Measurements from ENCODE around the gene PPM1H.
"Not testable (repeated sequence)": the region's sequence is repeated elsewhere in the genome, so short reads cannot be mapped to it uniquely, and the experiment has no call there.

PPM1H gene

DNA sequence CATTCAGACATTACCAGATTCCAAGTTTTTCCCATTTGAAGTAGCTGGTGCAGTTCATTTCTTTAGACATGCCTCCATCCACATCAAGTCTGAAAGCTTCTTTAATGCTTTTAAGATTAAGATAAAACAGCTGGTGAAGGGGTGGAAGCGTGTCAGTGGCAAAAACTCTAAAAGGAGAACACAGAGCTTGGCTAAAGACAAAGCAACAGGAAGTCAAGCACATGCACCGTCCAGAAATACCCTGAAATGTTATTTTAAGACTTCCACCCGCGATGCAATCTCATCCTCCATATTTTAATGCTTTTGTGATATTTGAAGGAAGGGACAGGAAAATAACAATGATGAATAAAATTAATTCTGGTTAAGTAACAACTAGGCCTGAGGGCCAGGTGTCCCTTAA, 31.8 kb downstream of the PPM1H start:
- no peaks in the 10 kb centered on the region for H3K4me1 ChIP-seq (ENCODE audit: control insufficient read depth, low read depth, low read length)
- H3K9me3 ChIP-seq (ENCODE audit: control insufficient read depth, low read depth, low read length) = no peaks in the 10 kb centered on the region
- no peaks in the 10 kb centered on the region for H3K27me3 ChIP-seq (ENCODE audit: control insufficient read depth, insufficient read depth, low read length)
- no peak overlapping the region for H3K4me3 ChIP-seq (ENCODE audit: low read length)
- H3K36me3 ChIP-seq (ENCODE audit: control insufficient read depth, low read depth, low read length) = no peaks in the 10 kb centered on the region
- H3K9ac ChIP-seq (ENCODE audit: low read length) = no peak overlapping the region
- H3K27ac ChIP-seq (ENCODE audit: low read length) = no peak overlapping the region

DNA sequence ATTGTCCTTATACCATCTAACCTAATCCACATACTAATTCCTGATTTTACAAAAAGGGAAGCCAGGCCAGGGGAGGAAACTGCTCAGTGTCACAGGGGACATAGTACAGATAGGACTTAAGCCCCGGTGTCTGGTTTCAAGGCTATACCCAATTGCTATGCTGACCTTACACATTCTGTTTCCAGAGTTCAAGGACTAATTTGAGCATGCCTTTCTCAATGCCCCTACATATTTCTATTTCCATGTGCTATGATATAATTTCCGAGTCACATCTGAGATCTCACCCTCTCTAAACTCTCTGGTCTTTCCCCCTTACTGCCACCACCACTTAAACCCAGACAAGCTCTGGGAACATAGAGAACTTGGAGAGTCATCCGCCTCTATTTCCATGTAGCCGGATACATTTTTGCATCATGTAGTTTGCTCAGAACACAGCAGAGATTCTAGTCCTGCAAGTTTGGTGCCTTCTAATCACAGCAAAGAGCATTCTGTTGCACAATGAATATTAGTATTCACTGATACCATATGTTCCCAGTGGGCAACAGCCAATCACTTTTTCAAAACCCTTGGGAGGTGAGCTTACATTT, 34.2 kb downstream of the PPM1H start:
- no peaks in the 10 kb centered on the region for H3K36me3 ChIP-seq (ENCODE audit: control insufficient read depth, low read depth, low read length)
- H3K4me1 ChIP-seq (ENCODE audit: control insufficient read depth, low read depth, low read length) = no peaks in the 10 kb centered on the region
- H3K9ac ChIP-seq (ENCODE audit: low read length) = no peak overlapping the region
- H3K4me3 ChIP-seq (ENCODE audit: low read length) = no peak overlapping the region
- H3K9me3 ChIP-seq (ENCODE audit: control insufficient read depth, low read depth, low read length) = no peaks in the 10 kb centered on the region
- no peaks in the 10 kb centered on the region for H3K27me3 ChIP-seq (ENCODE audit: control insufficient read depth, insufficient read depth, low read length)
- no peak overlapping the region for H3K27ac ChIP-seq (ENCODE audit: low read length)

DNA sequence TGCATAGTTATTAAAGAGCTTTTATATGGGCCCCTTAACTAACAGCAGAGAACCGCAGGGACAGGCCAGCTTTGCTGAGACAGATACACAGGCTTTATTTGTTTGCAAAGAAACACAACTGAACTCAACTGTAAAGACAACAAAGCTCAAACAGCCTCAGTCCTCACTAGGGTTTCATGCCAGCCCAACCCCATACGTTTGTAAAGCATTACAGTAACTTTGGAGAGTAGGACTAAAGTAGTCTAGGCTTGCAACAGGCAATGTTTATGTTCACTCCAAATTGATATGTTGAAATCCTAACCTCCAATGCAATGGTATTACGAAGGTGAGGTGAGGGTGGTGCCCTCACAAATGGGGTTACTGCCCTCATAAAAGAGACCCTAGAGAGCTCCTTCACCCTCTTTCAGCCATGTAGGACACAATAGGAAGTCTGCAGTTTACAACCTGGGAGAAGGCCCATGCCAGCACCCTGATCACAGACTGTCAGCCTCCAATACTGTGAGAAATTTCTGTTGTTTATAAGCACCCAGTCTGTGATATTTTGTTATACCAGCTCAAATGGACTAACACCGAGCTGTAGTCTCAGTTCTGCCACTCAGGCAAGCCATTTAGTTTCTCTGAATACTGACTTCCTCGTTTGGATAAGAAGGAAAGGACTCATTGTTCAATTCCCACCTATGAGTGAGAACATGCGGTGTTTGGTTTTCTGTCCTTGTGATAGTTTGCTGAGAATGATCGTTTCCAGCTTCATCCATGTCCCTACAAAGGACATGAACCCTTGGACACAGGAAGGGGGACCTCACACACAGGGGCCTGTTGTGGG, 35.2 kb downstream of the PPM1H start:
- Histone ChIP-seq H3K36me3 (ENCODE audit: control insufficient read depth, low read depth, low read length) (no peaks in the 10 kb centered on the region), H3K27ac (ENCODE audit: low read length) (no peak overlapping the region), H3K4me3 (ENCODE audit: low read length) (no peak overlapping the region), H3K4me1 (ENCODE audit: control insufficient read depth, low read depth, low read length) (no peaks in the 10 kb centered on the region), H3K9me3 (ENCODE audit: control insufficient read depth, low read depth, low read length) (no peaks in the 10 kb centered on the region), H3K9ac (ENCODE audit: low read length) (no peak overlapping the region), H3K27me3 (ENCODE audit: control insufficient read depth, insufficient read depth, low read length) (no peaks in the 10 kb centered on the region)

DNA sequence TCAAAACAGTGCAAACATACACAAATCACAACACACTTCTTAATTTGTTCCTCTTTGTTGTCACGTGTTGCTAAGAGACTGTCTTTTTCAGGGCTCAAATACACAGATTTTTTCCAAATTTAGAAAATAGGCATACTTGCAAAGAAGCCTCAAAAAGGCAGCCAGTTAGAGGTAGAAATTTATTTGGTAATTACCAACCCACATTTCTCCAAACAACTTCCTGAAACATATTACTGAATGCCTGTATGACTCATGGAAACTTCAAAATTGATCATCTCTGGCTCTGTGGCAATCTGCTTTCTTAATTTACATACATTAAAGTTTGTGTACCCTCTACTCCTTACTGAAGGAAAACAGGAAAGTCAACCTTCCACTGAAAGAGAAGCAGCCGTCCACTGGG, 36.4 kb downstream of the PPM1H start:
- Histone ChIP-seq H3K9me3 (ENCODE audit: control insufficient read depth, low read depth, low read length) (no peaks in the 10 kb centered on the region), H3K27ac (ENCODE audit: low read length) (no peak overlapping the region), H3K9ac (ENCODE audit: low read length) (no peak overlapping the region), H3K36me3 (ENCODE audit: control insufficient read depth, low read depth, low read length) (no peaks in the 10 kb centered on the region), H3K4me1 (ENCODE audit: control insufficient read depth, low read depth, low read length) (no peaks in the 10 kb centered on the region), H3K4me3 (ENCODE audit: low read length) (no peak overlapping the region), H3K27me3 (ENCODE audit: control insufficient read depth, insufficient read depth, low read length) (no peaks in the 10 kb centered on the region)

DNA sequence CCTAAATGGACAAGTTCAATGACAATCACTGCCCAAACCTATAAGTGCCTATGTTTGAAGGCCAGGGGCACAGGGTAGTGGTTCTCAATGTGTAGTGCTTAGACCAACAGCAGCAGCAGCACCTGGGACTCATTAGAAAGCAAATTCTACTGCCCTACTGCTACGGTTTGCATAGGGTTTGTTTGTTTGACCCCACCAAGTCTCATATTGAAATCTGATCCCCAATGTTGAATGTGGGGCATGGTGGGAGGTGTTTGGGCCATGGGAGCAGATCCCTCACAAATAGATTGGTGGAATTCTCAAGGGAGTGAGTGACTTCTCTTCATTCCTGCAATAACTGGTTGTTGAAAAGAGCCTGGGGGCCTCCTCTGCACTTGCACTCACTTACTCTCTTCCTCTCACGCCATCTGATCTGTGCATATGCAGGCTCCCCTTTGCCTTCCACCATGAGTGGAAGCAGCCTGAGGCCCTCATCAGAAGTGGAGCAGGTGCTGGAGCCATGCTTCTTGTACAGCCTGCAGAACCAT, 39.5 kb downstream of the PPM1H start:
- Histone ChIP-seq H3K27me3 (ENCODE audit: control insufficient read depth, insufficient read depth, low read length) (no peaks in the 10 kb centered on the region), H3K4me3 (ENCODE audit: low read length) (no peak overlapping the region), H3K4me1 (ENCODE audit: control insufficient read depth, low read depth, low read length) (no peaks in the 10 kb centered on the region), H3K9ac (ENCODE audit: low read length) (no peak overlapping the region), H3K27ac (ENCODE audit: low read length) (no peak overlapping the region), H3K9me3 (ENCODE audit: control insufficient read depth, low read depth, low read length) (no peaks in the 10 kb centered on the region), H3K36me3 (ENCODE audit: control insufficient read depth, low read depth, low read length) (no peaks in the 10 kb centered on the region)

DNA sequence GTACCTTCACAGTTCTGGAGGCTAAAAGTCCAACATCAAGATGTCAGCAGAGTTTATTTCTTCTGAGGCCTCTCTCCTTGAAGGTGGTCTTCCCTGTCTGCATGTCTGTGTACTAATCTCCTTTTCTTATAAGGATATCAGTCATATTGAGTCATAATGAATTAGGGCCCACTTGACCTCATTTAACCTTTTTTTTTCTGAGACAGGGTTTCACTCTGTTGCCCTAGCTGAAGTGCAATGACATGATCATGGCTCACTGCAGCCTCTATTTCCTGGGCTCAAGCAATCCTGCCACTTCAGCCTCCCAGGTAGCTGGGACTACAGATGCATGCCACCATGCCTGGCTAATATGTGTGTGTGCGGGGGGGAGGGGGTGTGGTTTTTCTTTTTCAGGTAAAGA, 41.7 kb downstream of the PPM1H start:
- H3K4me3 ChIP-seq (ENCODE audit: low read length) = no peak overlapping the region
- H3K27me3 ChIP-seq (ENCODE audit: control insufficient read depth, insufficient read depth, low read length) = no peaks in the 10 kb centered on the region
- no peak overlapping the region for H3K9ac ChIP-seq (ENCODE audit: low read length)

DNA sequence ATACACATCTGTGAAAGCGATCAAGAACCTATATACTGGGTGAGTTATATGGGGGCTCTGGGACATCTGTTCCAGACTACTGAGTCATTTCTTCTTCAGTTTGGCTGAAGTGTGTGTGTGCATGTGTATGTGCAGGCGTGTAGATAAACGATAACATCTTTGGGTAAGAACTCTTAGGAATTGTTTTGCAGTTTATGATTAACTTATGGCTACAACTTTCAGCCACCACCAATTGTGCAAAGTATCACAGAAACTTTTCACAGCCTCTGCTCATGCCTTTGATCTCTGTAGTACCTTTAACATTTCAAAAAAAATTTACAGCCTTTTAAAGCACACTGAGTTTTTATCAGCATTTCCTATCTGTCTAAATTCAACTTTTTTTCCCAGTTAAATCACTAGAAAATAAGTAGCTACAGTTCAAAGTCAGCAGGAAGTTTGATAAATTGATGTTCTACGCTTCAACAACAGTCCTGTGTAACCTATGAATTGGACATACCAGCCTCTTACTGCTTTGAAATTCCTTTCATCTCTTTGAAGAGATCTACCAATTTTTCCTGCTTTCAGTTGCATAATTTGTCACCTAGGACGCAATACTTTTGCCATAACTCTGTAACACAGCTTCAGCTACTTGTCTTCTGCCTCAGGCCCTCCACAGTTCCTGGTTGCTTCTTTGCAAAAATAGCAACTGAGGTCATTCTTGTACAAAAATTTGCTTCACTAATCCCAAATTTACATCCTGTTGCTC, 43.0 kb downstream of the PPM1H start:
- no peaks in the 10 kb centered on the region for H3K9me3 ChIP-seq (ENCODE audit: control insufficient read depth, low read depth, low read length)
- H3K4me3 ChIP-seq (ENCODE audit: low read length) = no peak overlapping the region
- H3K9ac ChIP-seq (ENCODE audit: low read length) = no peak overlapping the region
- no peaks in the 10 kb centered on the region for H3K27me3 ChIP-seq (ENCODE audit: control insufficient read depth, insufficient read depth, low read length)
- H3K36me3 ChIP-seq (ENCODE audit: control insufficient read depth, low read depth, low read length) = no peaks in the 10 kb centered on the region
- H3K27ac ChIP-seq (ENCODE audit: low read length) = no peak overlapping the region
- H3K4me1 ChIP-seq (ENCODE audit: control insufficient read depth, low read depth, low read length) = no peaks in the 10 kb centered on the region

More for the DNA sequence above, 41.7 kb downstream of the PPM1H start:
- Histone ChIP-seq H3K4me1 (ENCODE audit: control insufficient read depth, low read depth, low read length) (no peaks in the 10 kb centered on the region), H3K9me3 (ENCODE audit: control insufficient read depth, low read depth, low read length) (no peaks in the 10 kb centered on the region), H3K27ac (ENCODE audit: low read length) (no peak overlapping the region), H3K36me3 (ENCODE audit: control insufficient read depth, low read depth, low read length) (no peaks in the 10 kb centered on the region)

DNA sequence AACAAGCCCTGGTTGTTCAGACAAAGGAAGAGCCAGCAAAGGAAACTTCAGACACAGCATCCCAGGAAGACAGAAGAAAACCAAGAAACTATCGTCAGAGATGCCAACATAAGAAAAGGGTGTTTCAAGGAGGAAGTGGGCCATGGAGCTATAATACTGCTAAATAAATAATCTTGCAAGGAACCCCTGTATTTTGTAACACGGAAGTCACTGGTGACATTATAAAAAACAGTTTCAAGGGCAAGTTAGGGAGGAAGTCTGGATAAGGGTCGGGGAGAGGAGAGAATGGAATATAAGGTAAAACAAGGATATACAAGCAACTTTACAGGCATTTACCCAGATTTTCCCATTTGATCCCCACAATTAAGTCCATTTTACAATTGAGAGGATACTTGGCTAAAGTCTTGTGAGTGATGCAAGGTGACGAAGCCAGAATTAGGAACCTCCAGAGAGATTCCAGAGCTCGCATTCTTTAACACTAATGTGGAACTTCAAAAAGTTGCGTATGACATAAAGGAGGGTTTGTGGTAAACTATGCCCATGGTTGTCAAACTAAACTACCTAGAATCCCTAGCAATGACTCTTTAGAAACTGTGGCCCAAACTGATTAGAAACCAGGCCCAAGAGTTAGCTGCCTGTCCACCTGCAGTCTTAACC, 46.4 kb downstream of the PPM1H start:
- no peaks in the 10 kb centered on the region for H3K4me1 ChIP-seq (ENCODE audit: control insufficient read depth, low read depth, low read length)

DNA sequence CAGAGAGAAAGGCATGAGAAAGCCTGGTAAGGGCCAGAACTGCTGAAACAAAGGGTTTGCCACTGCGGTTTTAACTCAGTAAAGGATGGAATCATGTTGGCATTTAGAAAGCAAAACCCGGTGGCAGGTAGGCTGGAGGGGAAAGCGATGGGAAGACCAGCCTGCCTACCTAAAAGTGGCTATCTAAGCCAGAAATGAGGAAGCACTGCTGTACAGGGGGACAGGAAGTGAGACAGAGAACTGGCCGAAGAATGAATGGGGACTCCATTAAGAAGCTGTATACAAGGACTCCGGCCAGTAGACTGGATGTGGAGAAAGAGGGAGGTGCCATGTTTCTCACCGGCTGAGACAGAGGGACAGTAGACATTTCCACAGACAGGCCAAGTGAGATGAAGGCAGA, 48.2 kb downstream of the PPM1H start:
- Histone ChIP-seq H3K36me3 (ENCODE audit: control insufficient read depth, low read depth, low read length) (no peaks in the 10 kb centered on the region), H3K4me1 (ENCODE audit: control insufficient read depth, low read depth, low read length) (no peaks in the 10 kb centered on the region)

More for the DNA sequence above, 46.4 kb downstream of the PPM1H start:
- H3K27ac ChIP-seq (ENCODE audit: low read length) = no peak overlapping the region
- no peaks in the 10 kb centered on the region for H3K36me3 ChIP-seq (ENCODE audit: control insufficient read depth, low read depth, low read length)
- no peak overlapping the region for H3K9ac ChIP-seq (ENCODE audit: low read length)
- H3K9me3 ChIP-seq (ENCODE audit: control insufficient read depth, low read depth, low read length) = no peaks in the 10 kb centered on the region
- no peaks in the 10 kb centered on the region for H3K27me3 ChIP-seq (ENCODE audit: control insufficient read depth, insufficient read depth, low read length)
- no peak overlapping the region for H3K4me3 ChIP-seq (ENCODE audit: low read length)

DNA sequence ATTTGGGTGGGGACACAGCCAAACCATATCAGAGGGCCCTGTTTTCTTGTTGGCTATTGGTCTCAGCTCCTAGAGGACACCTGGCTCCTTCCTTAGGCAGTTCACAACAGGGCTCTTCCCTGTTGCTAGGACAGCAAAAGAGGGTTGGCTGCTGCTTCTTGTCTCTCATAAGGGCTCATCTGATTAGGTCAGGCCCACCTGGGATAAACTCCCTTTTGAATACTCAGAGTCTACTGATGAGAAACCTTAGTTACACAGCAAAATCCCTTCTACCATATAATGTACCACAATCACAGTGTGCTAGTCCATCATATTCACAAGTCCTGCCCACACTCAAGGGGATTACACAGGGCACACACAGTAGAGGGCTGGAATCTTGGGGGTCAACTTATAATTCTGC, 49.7 kb downstream of the PPM1H start:
- no peak overlapping the region for H3K9ac ChIP-seq (ENCODE audit: low read length)
- H3K4me1 ChIP-seq (ENCODE audit: control insufficient read depth, low read depth, low read length) = no peaks in the 10 kb centered on the region
- H3K27ac ChIP-seq (ENCODE audit: low read length) = no peak overlapping the region
- H3K9me3 ChIP-seq (ENCODE audit: control insufficient read depth, low read depth, low read length) = no peaks in the 10 kb centered on the region
- no peak overlapping the region for H3K4me3 ChIP-seq (ENCODE audit: low read length)
- no peaks in the 10 kb centered on the region for H3K36me3 ChIP-seq (ENCODE audit: control insufficient read depth, low read depth, low read length)
- H3K27me3 ChIP-seq (ENCODE audit: control insufficient read depth, insufficient read depth, low read length) = no peaks in the 10 kb centered on the region

More for the DNA sequence above, 48.2 kb downstream of the PPM1H start:
- no peak overlapping the region for H3K9ac ChIP-seq (ENCODE audit: low read length)
- H3K4me3 ChIP-seq (ENCODE audit: low read length) = no peak overlapping the region
- H3K27ac ChIP-seq (ENCODE audit: low read length) = no peak overlapping the region
- H3K9me3 ChIP-seq (ENCODE audit: control insufficient read depth, low read depth, low read length) = no peaks in the 10 kb centered on the region
- H3K27me3 ChIP-seq (ENCODE audit: control insufficient read depth, insufficient read depth, low read length) = no peaks in the 10 kb centered on the region

DNA sequence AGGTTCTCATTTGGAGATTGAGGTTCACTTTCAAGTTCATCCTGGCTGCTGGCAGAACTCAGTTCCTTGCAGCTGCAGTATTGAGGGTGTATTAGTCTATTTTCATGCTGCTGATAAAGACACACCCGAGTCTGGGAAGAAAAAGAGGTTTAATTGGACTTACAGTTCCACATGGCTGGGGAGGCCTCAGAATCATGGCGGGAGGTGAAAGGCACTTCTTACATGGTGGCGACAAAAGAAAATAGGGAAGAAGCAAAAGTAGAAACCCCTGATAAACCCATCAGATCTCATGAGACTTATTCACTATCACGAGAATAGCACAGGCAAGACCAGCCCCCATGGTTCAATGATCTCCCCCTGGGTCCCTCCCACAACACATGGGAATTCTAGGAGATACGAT, 50.1 kb downstream of the PPM1H start:
- H3K9ac ChIP-seq (ENCODE audit: low read length); H3K9me3 ChIP-seq (ENCODE audit: control insufficient read depth, low read depth, low read length); H3K27ac ChIP-seq (ENCODE audit: low read length); H3K4me1 ChIP-seq (ENCODE audit: control insufficient read depth, low read depth, low read length); H3K36me3 ChIP-seq (ENCODE audit: control insufficient read depth, low read depth, low read length); H3K27me3 ChIP-seq (ENCODE audit: control insufficient read depth, insufficient read depth, low read length); H3K4me3 ChIP-seq (ENCODE audit: low read length): not testable (repeated sequence)
